ENCODE results near the gene INO80E.

INO80E gene

DNA sequence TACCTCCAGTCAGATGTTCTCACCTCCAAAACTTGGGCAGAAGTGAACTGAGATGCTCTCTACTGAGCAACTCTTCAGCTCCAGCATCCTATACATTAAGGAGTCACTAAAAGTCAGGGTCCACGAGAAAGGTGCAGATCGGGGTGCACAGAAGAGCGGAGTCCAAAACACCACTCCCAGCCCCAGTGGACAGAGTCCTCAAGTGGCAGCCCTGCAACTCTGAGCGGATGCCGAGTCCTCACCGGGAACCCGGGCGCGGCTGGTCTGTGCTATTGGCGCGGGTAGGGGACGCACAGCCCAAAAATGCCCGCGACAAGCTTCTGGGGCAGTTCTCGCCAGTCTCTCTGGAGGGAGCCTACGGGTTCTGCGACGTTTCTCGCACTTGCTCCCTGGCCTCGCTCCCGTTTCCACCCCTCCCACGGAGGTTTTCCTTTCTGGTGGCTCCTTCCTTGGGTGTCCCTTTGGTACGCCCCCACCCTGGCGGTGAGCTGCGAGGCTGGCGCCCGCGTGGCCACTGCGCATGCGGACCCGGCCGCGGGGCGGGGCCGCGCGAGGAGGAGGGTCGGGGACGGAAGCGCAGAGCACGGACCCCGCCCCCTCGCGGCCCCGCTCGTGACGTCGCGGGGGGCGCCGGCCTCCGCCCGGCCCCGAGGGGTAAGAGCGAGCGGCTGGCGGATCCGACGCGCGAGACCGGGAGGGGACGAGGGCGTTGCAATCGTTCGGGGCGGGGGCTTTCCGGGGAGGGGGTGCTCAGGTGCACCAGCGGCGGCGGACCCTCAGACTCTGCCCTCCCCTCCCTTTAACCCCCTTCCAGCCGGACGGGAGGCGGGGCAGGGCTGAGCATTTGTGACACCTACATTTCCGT, 34.3 kb upstream of the INO80E start, which contains the start of gene TMEM219:
Gene TMEM219, plus strand, starts transcription at position 601 of the 865 bp plus-strand sequence. CDS start 1,065 bp downstream, outside the sequence.
- TF ChIP-seq, protein P1, sequence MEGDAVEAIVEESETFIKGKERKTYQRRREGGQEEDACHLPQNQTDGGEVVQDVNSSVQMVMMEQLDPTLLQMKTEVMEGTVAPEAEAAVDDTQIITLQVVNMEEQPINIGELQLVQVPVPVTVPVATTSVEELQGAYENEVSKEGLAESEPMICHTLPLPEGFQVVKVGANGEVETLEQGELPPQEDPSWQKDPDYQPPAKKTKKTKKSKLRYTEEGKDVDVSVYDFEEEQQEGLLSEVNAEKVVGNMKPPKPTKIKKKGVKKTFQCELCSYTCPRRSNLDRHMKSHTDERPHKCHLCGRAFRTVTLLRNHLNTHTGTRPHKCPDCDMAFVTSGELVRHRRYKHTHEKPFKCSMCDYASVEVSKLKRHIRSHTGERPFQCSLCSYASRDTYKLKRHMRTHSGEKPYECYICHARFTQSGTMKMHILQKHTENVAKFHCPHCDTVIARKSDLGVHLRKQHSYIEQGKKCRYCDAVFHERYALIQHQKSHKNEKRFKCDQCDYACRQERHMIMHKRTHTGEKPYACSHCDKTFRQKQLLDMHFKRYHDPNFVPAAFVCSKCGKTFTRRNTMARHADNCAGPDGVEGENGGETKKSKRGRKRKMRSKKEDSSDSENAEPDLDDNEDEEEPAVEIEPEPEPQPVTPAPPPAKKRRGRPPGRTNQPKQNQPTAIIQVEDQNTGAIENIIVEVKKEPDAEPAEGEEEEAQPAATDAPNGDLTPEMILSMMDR (IDR thresholded peaks at IDR 0.05), result no peak; the same call in 1 of the 2 replicates

GRCh38 chr16:29962344-29962994, 33.6 kb upstream of the INO80E start:
- TF ChIP-seq, protein P1 (IDR thresholded peaks at IDR 0.05), result no peak

DNA sequence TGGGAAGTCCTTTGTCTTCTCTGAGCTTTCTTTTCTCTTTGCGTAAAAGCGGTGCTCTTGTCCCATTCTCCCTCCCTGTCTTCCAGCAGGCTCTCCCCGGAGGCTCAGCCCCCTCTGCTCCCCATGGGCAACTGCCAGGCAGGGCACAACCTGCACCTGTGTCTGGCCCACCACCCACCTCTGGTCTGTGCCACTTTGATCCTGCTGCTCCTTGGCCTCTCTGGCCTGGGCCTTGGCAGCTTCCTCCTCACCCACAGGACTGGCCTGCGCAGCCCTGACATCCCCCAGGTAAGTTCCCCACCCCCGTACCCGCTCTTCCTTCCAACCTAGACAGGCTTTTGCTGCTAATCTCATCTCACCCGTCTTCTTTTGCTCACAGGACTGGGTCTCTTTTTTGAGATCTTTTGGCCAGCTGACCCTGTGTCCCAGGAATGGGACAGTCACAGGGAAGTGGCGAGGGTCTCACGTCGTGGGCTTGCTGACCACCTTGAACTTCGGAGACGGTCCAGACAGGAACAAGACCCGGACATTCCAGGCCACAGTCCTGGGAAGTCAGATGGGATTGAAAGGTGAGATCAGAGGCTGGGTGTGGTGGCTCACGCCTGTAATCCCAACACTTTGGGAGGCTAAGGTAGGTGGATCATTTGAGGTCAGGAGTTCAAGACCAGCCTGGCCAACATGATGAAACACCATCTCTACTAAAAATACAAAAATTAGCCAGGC, 32.9 kb upstream of the INO80E start:
- TF ChIP-seq, protein P1 (IDR thresholded peaks at IDR 0.05), result no peak

DNA sequence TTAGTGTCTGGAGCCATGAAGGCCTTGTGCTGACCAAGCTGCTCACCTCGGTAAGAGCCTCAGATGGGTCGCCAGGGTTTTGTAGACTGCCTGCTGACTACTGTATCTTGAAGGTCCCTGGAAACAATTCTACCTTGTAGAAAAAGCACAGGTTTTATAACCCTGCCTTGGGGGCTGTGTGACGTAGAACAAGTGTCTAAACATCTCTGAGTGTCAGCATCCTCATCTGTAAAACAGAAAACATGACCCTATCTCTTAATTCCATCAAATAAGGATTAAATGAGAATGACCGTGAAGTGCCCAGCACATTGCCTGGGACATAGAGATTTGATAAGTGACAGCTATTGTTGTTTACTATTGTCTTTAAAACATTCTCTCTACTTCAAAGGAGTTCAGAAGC, 27.8 kb upstream of the INO80E start:
- TF ChIP-seq, protein P1 (IDR thresholded peaks at IDR 0.05), result no peak

- TF ChIP-seq, protein P1 (IDR thresholded peaks at IDR 0.05), result no peak
These were observed 24.7 kb upstream of the INO80E start for GRCh38 chr16:29971304-29971703.

DNA sequence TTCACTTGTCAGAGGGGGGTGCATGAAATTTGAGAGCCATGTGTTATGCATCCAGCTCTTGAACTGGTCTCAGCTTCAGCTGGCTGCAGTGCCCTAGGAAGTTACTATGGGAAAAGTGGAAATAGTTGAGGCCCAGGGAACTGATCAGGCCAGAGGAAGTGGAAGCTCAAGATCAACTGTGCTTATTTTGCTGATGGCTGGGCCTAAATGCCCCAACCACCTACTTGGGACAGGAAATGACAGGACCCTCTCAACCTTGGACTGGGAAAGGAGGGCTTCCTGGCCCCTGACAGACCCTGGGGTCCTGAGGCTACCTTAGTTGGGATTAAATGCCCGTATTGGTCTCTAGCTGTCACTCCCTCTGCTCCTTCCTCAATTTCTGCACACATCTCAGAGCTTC, 23.5 kb upstream of the INO80E start:
- TF ChIP-seq, protein P1 (IDR thresholded peaks at IDR 0.05), result no peak

DNA sequence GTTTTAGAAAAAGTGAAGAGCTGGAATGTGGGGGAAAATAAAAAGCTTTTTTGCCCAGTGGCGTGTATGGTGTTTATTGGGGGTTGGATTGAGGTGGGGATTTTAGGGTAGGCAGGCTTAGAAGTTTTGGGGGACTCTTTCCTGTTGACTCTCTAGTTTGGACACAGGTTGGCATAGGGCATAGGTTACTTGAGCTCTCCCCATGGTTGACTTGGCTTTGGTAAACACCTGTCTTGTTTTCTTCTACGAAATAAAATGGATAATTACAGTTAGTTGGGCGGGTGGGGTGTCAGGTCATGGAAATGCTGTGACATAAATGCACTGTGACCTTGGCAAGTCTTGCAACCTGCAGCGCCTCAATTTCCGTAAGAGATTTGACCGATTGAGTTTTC, 23.1 kb upstream of the INO80E start:
- TF ChIP-seq, protein P1 (IDR thresholded peaks at IDR 0.05), result no peak
